Fibroblast of upper back skin (primary cell): ENCODE data around the gene MBTPS2.
"Not testable (repeated sequence)": the region's sequence is repeated elsewhere in the genome, so short reads cannot be mapped to it uniquely, and the experiment has no call there.

Experiments used
- DNase-seq: peaks from one replicate; pipeline ENCODE4 v3.0.0-alpha.2; 2013

The MBTPS2 gene

GRCh38 chrX:21863241-21863640, 23.8 kb downstream of the MBTPS2 start:
- peak; percentile 17 for DNase-seq

GRCh38 chrX:21865436-21865835, 26.0 kb downstream of the MBTPS2 start:
- DNase-seq = no peak

GRCh38 chrX:21870494-21870893, 31.1 kb downstream of the MBTPS2 start:
- peak; percentile 24 for DNase-seq

DNA sequence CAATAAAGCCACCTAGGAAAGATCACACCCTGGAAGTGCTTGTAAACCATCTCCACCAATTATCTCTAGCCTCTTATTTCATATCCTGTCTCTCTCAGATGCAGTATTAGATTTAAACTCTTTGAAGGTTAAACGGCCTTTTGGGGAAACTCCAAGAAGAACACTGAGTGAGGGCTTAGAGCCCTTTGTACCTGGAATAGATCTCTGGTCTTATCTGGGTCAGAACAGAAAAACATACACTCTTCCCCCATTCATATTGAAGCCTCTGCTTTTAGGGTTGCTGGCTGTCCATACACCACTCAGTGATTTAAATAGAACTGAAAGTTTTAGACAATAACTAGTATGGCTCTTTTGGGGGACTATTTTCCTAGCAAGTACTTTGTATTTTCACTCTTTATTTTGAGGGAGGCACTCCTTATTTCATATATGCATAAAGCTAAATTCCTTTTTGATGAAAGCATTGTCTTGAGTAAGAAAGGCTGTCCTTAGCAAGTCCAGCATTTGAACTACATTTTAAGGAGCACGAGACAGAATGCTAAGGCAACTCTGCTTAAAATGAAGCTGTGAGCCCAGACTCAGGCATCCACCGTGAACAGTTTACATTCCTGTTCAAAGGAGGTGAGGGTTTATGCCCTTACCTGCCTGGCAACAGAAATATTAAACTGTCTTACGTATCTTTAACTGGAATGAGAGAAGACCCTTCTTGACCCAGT, 33.8 kb downstream of the MBTPS2 start:
- DNase-seq = no peak

GRCh38 chrX:21874182-21874581, 34.8 kb downstream of the MBTPS2 start:
- DNase-seq = not testable (repeated sequence)

GRCh38 chrX:21875013-21875412, 35.6 kb downstream of the MBTPS2 start:
- no peak for DNase-seq

GRCh38 chrX:21881881-21882574, 42.6 kb downstream of the MBTPS2 start:
- DNase-seq = no peak

DNA sequence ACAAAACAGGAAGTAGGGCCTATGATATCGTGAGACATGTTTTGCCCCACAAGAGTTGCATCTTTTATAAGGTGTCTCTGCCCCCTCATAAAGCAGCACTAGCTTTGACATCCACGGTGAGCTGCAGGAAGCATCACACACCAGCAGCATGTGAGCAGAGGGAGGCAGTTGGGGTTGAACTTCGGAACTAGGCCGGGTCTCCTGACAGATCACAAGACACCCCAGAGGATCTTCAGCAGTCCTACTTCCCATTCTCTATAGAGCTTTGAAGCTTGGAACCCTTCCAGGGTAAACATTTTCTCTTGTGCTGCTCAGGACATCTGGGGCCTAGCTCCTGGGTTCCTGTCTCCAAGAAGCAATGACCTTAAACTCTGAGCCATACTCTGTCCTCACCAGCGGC, 43.8 kb downstream of the MBTPS2 start:
- no peak for DNase-seq

- peak; percentile 51 for DNase-seq
Measured at GRCh38 chrX:21885568-21885967, 46.2 kb downstream of the MBTPS2 start.

DNA sequence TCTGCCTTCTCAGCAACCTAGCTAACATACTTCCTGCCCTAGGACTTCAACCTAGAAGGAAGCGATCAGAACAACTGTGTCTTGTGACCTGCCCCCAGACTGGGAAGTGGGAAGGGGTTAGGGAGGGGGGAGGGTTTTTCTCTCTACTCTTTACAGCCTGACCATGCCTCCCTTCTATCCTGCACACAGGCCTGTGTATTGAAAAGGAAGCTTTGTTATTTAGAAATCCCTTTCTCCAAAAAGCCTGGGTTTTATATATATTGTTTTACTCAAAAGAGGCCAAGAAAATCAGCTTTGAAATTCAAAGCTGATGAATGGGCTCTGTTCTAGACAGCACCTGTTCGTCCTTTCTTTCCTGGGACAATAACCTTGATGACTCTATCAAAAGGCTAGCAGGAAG, 65.9 kb downstream of the MBTPS2 start:
- DNase-seq = no peak

GRCh38 chrX:21905953-21906352, 66.5 kb downstream of the MBTPS2 start:
- no peak for DNase-seq

- DNase-seq = peak; percentile 68
Measured at GRCh38 chrX:21907260-21907659, 67.8 kb downstream of the MBTPS2 start.

GRCh38 chrX:21911481-21911880, 72.1 kb downstream of the MBTPS2 start:
- DNase-seq = no peak

GRCh38 chrX:21912220-21912619, 72.8 kb downstream of the MBTPS2 start:
- no peak for DNase-seq

DNA sequence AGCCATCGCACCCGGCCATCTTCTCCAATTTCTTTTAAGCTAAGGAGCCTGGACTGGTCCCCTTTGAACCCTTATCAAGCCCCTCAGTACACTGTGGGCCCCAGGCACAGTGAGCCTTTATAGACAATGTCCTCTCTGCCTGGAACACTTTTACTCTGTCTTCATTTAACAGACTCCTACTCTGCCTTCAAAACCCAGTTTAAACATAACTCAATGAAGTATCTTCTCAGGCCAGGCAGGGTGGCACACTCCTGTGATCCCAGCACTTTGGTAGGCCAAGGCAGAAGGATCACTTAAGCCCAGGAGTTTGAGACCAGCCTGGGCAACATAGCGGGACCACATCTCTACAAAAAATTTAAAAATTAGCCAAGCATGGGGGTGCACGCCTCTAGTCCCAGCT, 73.6 kb downstream of the MBTPS2 start:
- no peak for DNase-seq

GRCh38 chrX:21926116-21926515, 86.7 kb downstream of the MBTPS2 start:
- no peak for DNase-seq

GRCh38 chrX:21926527-21927278, 87.3 kb downstream of the MBTPS2 start:
- peak; percentile 96 for DNase-seq

- DNase-seq = no peak
Measured at GRCh38 chrX:21929209-21929608, 89.8 kb downstream of the MBTPS2 start.

- no peak for DNase-seq
Measured at GRCh38 chrX:21930986-21931385, 91.6 kb downstream of the MBTPS2 start.

- DNase-seq = peak; percentile 89
Measured at GRCh38 chrX:21932292-21933002, 93.0 kb downstream of the MBTPS2 start.

DNA sequence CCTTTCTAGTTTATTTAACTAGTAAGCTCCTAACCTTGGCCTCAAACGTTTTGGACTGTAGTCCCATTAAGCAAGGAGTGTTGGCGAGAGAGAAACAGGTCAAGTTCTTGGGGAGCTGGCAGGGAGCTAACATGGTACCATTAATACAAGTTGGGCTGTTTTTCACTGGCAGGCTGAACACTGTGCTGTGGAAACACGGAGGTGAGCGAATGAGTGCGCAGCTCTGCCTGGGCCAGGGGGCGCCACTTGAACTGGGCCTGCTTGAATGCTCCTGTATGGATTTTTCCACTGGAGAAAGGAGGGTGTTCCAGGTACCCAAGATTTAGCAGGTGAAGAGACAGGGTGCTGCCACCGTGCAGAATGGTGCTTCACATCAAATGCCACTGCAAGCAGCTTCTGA, 93.7 kb downstream of the MBTPS2 start:
- no peak for DNase-seq

DNA sequence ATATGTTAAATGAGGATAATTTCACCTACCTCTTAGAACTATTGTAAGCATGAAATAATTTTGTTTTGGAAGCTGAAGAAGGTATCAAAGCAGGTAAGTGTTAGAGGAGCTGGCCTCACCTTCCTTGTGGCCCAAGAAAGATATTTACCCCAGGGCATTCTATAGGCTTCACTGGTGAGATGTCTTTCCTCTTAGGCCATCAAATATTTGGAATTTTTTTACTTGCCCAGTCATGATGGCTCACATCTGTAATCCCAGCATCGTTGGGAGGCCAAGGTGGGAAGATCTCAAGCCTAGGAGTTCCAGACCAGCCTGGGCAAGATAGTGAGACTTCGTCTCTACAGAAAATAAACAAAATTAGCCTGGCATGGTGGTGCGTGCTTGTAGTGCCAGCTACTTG, 95.0 kb downstream of the MBTPS2 start:
- no peak for DNase-seq
